Trophoblast cell (in vitro differentiated cells and primary cell): ENCODE results near the gene CCDC121.

Source experiments
- DNase-seq, 2 donors: peaks; one replicate each; pipeline ENCODE4 v3.0.0-alpha.2; 2016
- H2AFZ ChIP-seq: 2 replicates; pipeline ENCODE4 v1.6.1; 2013; ENCODE audit warnings: low read length, moderate library complexity, mild to moderate bottlenecking; ENCODE audit not compliant: insufficient read depth, poor library complexity
- H2AK5ac ChIP-seq: 2 replicates; pipeline ENCODE4 v1.6.1; 2013; ENCODE audit warnings: mild to moderate bottlenecking, low read length
- H2BK120ac ChIP-seq: 2 replicates; pipeline ENCODE4 v1.6.1; 2013; ENCODE audit warnings: low read length, mild to moderate bottlenecking, moderate library complexity; ENCODE audit not compliant: insufficient read depth, poor library complexity
- H2BK12ac ChIP-seq: 2 replicates; pipeline ENCODE4 v1.6.1; 2013; ENCODE audit warnings: mild to moderate bottlenecking, low read length, moderate library complexity
- H2BK5ac ChIP-seq: 2 replicates; pipeline ENCODE4 v1.6.1; 2013; ENCODE audit warnings: low read length, low read depth, moderate library complexity, mild to moderate bottlenecking; ENCODE audit not compliant: poor library complexity
- H3K14ac ChIP-seq: 2 replicates; pipeline ENCODE4 v1.6.1; 2013; ENCODE audit warnings: mild to moderate bottlenecking, low read length
- H3K18ac ChIP-seq: 2 replicates; pipeline ENCODE4 v1.6.1; 2013; ENCODE audit warnings: mild to moderate bottlenecking, low read length
- H3K23ac ChIP-seq: 2 replicates; pipeline ENCODE4 v1.6.1; 2013; ENCODE audit warnings: low read length
- H3K27ac ChIP-seq: 2 replicates; pipeline ENCODE4 v1.5.1; 2013; ENCODE audit warnings: low read depth, mild to moderate bottlenecking, inconsistent platforms, low read length, moderate library complexity
- H3K27me3 ChIP-seq: 2 replicates; pipeline ENCODE4 v1.6.1; 2013; ENCODE audit warnings: inconsistent platforms, mild to moderate bottlenecking, low read length, moderate library complexity; ENCODE audit not compliant: insufficient read depth
- H3K36me3 ChIP-seq, 2 experiments: 1 replicate in 1 of 2; 2 replicates in 1 of 2; pipeline ENCODE4 v1.6.1; 2013; ENCODE audit warnings: low read length in 2 of 2, mild to moderate bottlenecking in 2 of 2, moderate library complexity in 1 of 2; ENCODE audit not compliant: insufficient read depth in 2 of 2, control insufficient read depth in 1 of 2
- H3K4ac ChIP-seq: 2 replicates; pipeline ENCODE4 v1.6.1; 2013; ENCODE audit warnings: low read depth, mild to moderate bottlenecking, low read length, moderate library complexity
- H3K4me1 ChIP-seq, 2 experiments: 1 replicate in 1 of 2; 2 replicates in 1 of 2; pipeline ENCODE4 v1.6.1; 2013; ENCODE audit warnings: low read length in 2 of 2, mild to moderate bottlenecking in 2 of 2, moderate library complexity in 1 of 2; ENCODE audit not compliant: insufficient read depth in 2 of 2, control insufficient read depth in 1 of 2
- H3K4me2 ChIP-seq: 2 replicates; pipeline ENCODE4 v1.6.1; 2013; ENCODE audit warnings: inconsistent platforms, mild to moderate bottlenecking, low read length, moderate library complexity
- H3K4me3 ChIP-seq: 2 replicates; pipeline ENCODE4 v1.5.1; 2013; ENCODE audit warnings: mild to moderate bottlenecking, low read depth, low read length, inconsistent platforms
- H3K79me1 ChIP-seq: one replicate; pipeline ENCODE4 v1.6.1; 2013; ENCODE audit warnings: low read length
- H3K79me2 ChIP-seq: 2 replicates; pipeline ENCODE4 v1.6.1; 2013; ENCODE audit warnings: low read length, mild to moderate bottlenecking; ENCODE audit not compliant: control insufficient read depth, insufficient read depth, poor library complexity
- H3K9ac ChIP-seq: 2 replicates; pipeline ENCODE4 v1.6.1; 2013; ENCODE audit warnings: mild to moderate bottlenecking, low read length
- H3K9me3 ChIP-seq: 2 replicates; pipeline ENCODE4 v1.6.1; 2013; ENCODE audit warnings: low read depth, mild to moderate bottlenecking, control low read depth, inconsistent platforms, low read length; ENCODE audit not compliant: insufficient read depth
- H4K12ac ChIP-seq: 2 replicates; pipeline ENCODE4 v1.6.1; 2013; ENCODE audit warnings: low read depth, mild to moderate bottlenecking, low read length, moderate library complexity
- H4K8ac ChIP-seq: 2 replicates; pipeline ENCODE4 v1.6.1; 2013; ENCODE audit warnings: low read depth, mild to moderate bottlenecking, low read length, moderate library complexity
- H4K91ac ChIP-seq: one replicate; pipeline ENCODE4 v1.6.1; 2013; ENCODE audit warnings: low read depth, mild to moderate bottlenecking, low read length, moderate library complexity
- WGBS: extraction: QIAGEN DNeasy Blood & Tissue Kit; methylation state at CpG from one replicate; pipeline ENCODE4 v1.1.7; 2013; ENCODE audit warnings: missing lambda C conversion rate; ENCODE audit not compliant: insufficient read length, insufficient coverage; ENCODE audit errors: extremely low coverage; 5-methylcytosine and 5-hydroxymethylcytosine counted together

The CCDC121 gene

DNA sequence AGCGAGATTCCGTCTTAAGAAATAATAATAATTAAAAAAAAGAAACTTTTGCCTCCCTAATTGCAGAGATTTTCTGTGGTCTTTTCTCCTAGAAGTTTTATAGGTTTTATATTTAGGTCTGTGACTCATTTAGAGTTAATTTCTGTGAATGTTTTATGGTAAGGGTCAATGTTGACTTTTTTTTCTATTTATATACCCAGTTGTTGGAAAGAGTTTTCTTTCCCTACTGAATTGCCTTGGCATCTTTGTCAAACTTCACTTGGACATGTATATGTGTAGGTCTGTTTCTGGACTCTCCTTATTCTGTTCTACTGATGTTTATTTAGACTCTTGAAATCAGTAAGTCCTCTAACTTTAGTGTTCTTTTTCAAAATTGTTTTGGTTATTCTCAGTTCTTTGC, 40.5 kb downstream of the CCDC121 start:
- Histone ChIP-seq H4K91ac (no peak overlapping the region), H3K9me3 (peaks cover under 1% of the 10 kb centered on the region), H2BK120ac (no peak overlapping the region), H2AK5ac (no peak overlapping the region), H3K27me3 (no peaks in the 10 kb centered on the region), H2BK12ac (no peak overlapping the region), H2AFZ (no peak overlapping the region), H4K8ac (no peak overlapping the region), H3K27ac (no peak overlapping the region), H3K14ac (no peak overlapping the region), H3K9ac (no peak overlapping the region), H3K4me1 (peaks cover 0 to 6% of the 10 kb centered on the region in 2 experiments), H3K4me3 (no peak overlapping the region), H3K4ac (no peak overlapping the region), H3K79me1 (no peaks in the 10 kb centered on the region), H3K18ac (no peak overlapping the region), H3K79me2 (no peaks in the 10 kb centered on the region), H3K36me3 (peaks cover 0 to 3% of the 10 kb centered on the region in 2 experiments), H3K4me2 (no peak overlapping the region), H3K23ac (no peak overlapping the region), H4K12ac (no peak overlapping the region), H2BK5ac (no peak overlapping the region)
- no peak for DNase-seq
- no CpG with 5 or more reads among the region's 2 CpGs for WGBS

DNA sequence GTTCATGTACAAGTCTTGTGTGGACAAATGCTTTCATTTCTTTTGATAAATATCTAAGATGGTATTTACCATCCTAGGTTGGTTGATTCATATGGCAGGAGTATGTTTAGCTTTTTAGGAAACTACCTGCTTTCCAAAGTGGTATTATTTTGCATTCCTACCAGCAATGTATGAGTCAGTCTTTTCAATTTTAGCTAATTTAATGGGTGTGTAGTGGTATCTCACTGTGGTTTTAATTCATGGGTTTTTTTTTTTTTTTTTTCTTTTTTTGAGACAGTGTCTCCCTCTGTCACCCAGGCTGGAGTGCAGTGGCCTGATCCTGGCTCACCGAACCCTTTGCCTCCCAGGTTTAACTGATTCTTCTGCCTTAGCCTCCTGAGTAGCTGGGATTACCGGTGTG, 41.8 kb downstream of the CCDC121 start:
- H3K27me3 ChIP-seq: no peaks in the 10 kb centered on the region
- H2AFZ ChIP-seq: no peak overlapping the region
- H3K9ac ChIP-seq: no peak overlapping the region
- H4K8ac ChIP-seq: no peak overlapping the region
- H3K36me3 ChIP-seq: no peaks in the 10 kb centered on the region
- no peak overlapping the region for H2BK120ac ChIP-seq
- H4K91ac ChIP-seq: no peak overlapping the region
- no peak for DNase-seq
- peaks cover 4% of the 10 kb centered on the region for H3K79me1 ChIP-seq
- no CpG with 5 or more reads among the region's 2 CpGs for WGBS
- H2AK5ac ChIP-seq: no peak overlapping the region
- H2BK5ac ChIP-seq: no peak overlapping the region
- peaks cover 3 to 8% of the 10 kb centered on the region in 2 experiments for H3K4me1 ChIP-seq
- H3K27ac ChIP-seq: no peak overlapping the region
- no peak overlapping the region for H2BK12ac ChIP-seq
- H4K12ac ChIP-seq: no peak overlapping the region
- H3K9me3 ChIP-seq: peaks cover 4% of the 10 kb centered on the region
- no peak overlapping the region for H3K4me3 ChIP-seq
- H3K23ac ChIP-seq: no peak overlapping the region
- H3K14ac ChIP-seq: no peak overlapping the region
- H3K79me2 ChIP-seq: no peaks in the 10 kb centered on the region
- no peak overlapping the region for H3K18ac ChIP-seq
- H3K4me2 ChIP-seq: no peak overlapping the region
- H3K4ac ChIP-seq: peak overlapping the region; percentile 46

DNA sequence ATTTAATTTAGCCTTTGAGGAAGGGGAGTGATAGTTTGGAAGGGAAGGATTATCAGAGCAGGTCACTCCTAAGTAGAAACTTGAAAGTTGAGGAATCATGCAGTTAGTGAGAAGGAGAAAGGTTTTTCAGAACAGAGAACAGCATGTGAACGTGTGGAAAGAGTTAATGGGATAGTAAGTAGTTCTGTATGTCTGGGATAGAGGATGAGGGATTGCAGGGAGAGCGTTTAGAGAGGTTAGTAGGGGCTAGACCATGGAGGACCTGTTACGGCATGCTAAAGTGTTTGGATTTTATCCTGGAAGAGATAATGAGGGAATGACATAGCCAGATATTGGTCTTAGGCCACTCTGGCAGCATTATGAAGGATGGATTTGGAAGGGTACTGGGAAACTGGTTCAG, 44.2 kb downstream of the CCDC121 start:
- no peak overlapping the region for H2AK5ac ChIP-seq
- H3K4ac ChIP-seq: peak overlapping the region; percentile 67
- no peaks in the 10 kb centered on the region for H3K79me2 ChIP-seq
- peaks cover 3 to 8% of the 10 kb centered on the region in 2 experiments for H3K4me1 ChIP-seq
- no peak overlapping the region for H3K23ac ChIP-seq
- no peaks in the 10 kb centered on the region for H3K36me3 ChIP-seq
- no peak overlapping the region for H3K14ac ChIP-seq
- H3K9me3 ChIP-seq: peaks cover 8% of the 10 kb centered on the region
- no peak overlapping the region for H4K8ac ChIP-seq
- no peak overlapping the region for H4K12ac ChIP-seq
- no peak overlapping the region for H2AFZ ChIP-seq
- peaks cover 4% of the 10 kb centered on the region for H3K79me1 ChIP-seq
- no peak overlapping the region for H3K18ac ChIP-seq
- H2BK12ac ChIP-seq: no peak overlapping the region
- H3K9ac ChIP-seq: no peak overlapping the region
- H3K27me3 ChIP-seq: no peaks in the 10 kb centered on the region
- H3K4me2 ChIP-seq: no peak overlapping the region
- WGBS: 100% methylated on average over 1 of the region's 3 CpGs
- no peak overlapping the region for H2BK120ac ChIP-seq
- H2BK5ac ChIP-seq: no peak overlapping the region
- no peak overlapping the region for H3K4me3 ChIP-seq
- no peak overlapping the region for H4K91ac ChIP-seq
- no peak overlapping the region for H3K27ac ChIP-seq
- DNase-seq: no peak

DNA sequence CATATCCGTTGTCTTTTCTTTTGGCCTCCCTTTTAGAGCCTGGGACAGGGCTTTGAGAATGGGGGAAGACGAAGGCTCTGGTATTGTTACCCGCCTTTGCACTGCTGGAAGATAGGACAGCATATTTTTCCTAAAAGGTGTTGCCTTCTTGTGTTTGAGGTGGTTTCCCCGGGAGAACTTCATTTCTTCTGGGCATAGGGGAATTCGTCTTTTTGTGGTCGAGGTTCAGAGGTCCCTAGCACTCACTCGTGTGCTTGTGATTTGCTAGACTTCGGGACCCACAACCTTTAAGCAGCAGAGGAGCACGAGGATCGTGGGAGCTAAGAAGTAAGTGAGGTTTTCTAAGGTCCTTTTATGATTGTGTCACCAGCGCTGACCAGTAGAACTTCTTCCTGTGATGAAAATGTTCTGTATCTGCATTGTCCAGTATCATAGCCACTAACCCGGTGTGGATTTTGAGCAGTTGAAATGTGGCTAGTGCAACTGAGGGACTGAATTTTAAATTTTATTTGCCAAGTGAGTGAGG, 45.4 kb downstream of the CCDC121 start:
- Histone ChIP-seq H3K4me2 (peak overlapping the region; percentile 72), H2AFZ (no peak overlapping the region), H3K79me1 (peaks cover 4% of the 10 kb centered on the region), H2BK12ac (no peak overlapping the region), H3K27ac (no peak overlapping the region), H3K4me1 (peaks cover 3 to 8% of the 10 kb centered on the region in 2 experiments), H3K36me3 (no peaks in the 10 kb centered on the region), H2BK120ac (peak overlapping the region; percentile 1), H2AK5ac (no peak overlapping the region), H3K9me3 (peaks cover 8% of the 10 kb centered on the region), H4K8ac (peak overlapping the region; percentile 80), H3K79me2 (no peaks in the 10 kb centered on the region), H3K9ac (peak overlapping the region; percentile 57), H3K4me3 (peak overlapping the region; percentile 80), H3K4ac (peak overlapping the region; percentile 2), H3K27me3 (no peaks in the 10 kb centered on the region), H3K18ac (no peak overlapping the region), H4K91ac (peak overlapping the region; percentile 12), H3K23ac (no peak overlapping the region), H2BK5ac (no peak overlapping the region), H4K12ac (no peak overlapping the region), H3K14ac (peak overlapping the region; percentile 7)
- DNase-seq: peak in 1 of 2 donors; percentile 20
- WGBS: no CpG with 5 or more reads among the region's 12 CpGs
